Liver (tissue), 9 donors: ENCODE measurements around the gene IYD. TPM values are rescaled to one million over a fixed set of nuclear protein-coding genes. Genes with fewer than 3 reads are reported as not detected.

Experiments
- DNase-seq: peaks from one replicate; pipeline ENCODE4 v3.0.0-alpha.2; 2017; ENCODE audit warnings: low spot score
- H3K27ac ChIP-seq, 2 donors: one replicate each; pipeline ENCODE4 v1.7.0; 2013; ENCODE audit warnings: inconsistent platforms in 2 of 2, low read length in 2 of 2, control low read depth in 1 of 2, low read depth in 1 of 2, mild to moderate bottlenecking in 1 of 2
- H3K27me3 ChIP-seq, 4 donors: one replicate each; pipeline versions ENCODE4 v1.6.1 to v1.7.0; 2013; ENCODE audit warnings: low read length in 3 of 4, inconsistent platforms in 1 of 4, mild to moderate bottlenecking in 1 of 4, moderate library complexity in 1 of 4; ENCODE audit not compliant: control insufficient read depth in 4 of 4, insufficient read depth in 4 of 4
- H3K36me3 ChIP-seq, 4 donors: one replicate each; pipeline versions ENCODE4 v1.6.1 to v1.7.0; 2013; ENCODE audit warnings: low read length in 3 of 4, mild to moderate bottlenecking in 3 of 4, low read depth in 1 of 4, moderate library complexity in 1 of 4; ENCODE audit not compliant: control insufficient read depth in 4 of 4, insufficient read depth in 3 of 4
- H3K4me1 ChIP-seq, 4 donors: one replicate each; pipeline versions ENCODE4 v1.6.1 to v1.7.0; 2013; ENCODE audit warnings: low read length in 3 of 4, mild to moderate bottlenecking in 3 of 4, moderate library complexity in 1 of 4; ENCODE audit not compliant: control insufficient read depth in 4 of 4, insufficient read depth in 4 of 4
- H3K4me3 ChIP-seq, 3 donors: one replicate each; pipeline versions ENCODE4 v1.6.1 to v1.7.0; 2013; ENCODE audit warnings: low read length in 3 of 3, control low read depth in 1 of 3, low read depth in 1 of 3, mild to moderate bottlenecking in 1 of 3
- H3K9ac ChIP-seq, 2 donors: one replicate each; pipeline ENCODE4 v1.7.0; 2013; ENCODE audit warnings: low read length in 2 of 2, mild to moderate bottlenecking in 2 of 2, moderate library complexity in 2 of 2, control low read depth in 1 of 2, low read depth in 1 of 2
- H3K9me3 ChIP-seq, 4 donors: one replicate each; pipeline versions ENCODE4 v1.6.1 to v1.7.0; 2013; ENCODE audit warnings: low read length in 3 of 4; ENCODE audit not compliant: control insufficient read depth in 4 of 4
- ATF3 ChIP-seq: IDR thresholded peaks from 2 replicates; pipeline ENCODE4 v1.6.1; 2016; ENCODE audit warnings: antibody characterized with exemption
- CTCF ChIP-seq: fragments of 150-350 bp; IDR thresholded peaks from 2 replicates; pipeline ENCODE4 v1.5.1; 2017; ENCODE audit warnings: improper control_type of control experiment, low read depth, low read length; ENCODE audit not compliant: missing input control
- EGR1 ChIP-seq, 2 donors: IDR thresholded peaks; 2 replicates each; pipeline ENCODE4 v1.6.1; 2016 to 2018; ENCODE audit warnings: antibody characterized with exemption in 2 of 2, low read depth in 2 of 2
- FOXA1 ChIP-seq: IDR thresholded peaks from 2 replicates; pipeline ENCODE4 v1.6.1; 2016; ENCODE audit warnings: antibody characterized with exemption
- FOXA2 ChIP-seq: IDR thresholded peaks from 2 replicates; pipeline ENCODE4 v1.6.1; 2016; ENCODE audit warnings: antibody characterized with exemption
- GABPA ChIP-seq, 2 donors: IDR thresholded peaks in 1 of 2; conservative IDR thresholded peaks in 1 of 2; 2 replicates each; pipeline ENCODE4 v1.6.1; 2016; ENCODE audit warnings: antibody characterized with exemption in 2 of 2, mild to moderate bottlenecking in 1 of 2, moderate library complexity in 1 of 2
- HNF4A ChIP-seq, 2 donors: conservative IDR thresholded peaks; 2 replicates each; pipeline ENCODE4 v1.6.1; 2016; ENCODE audit warnings: antibody characterized with exemption in 2 of 2, mild to moderate bottlenecking in 2 of 2
- JUND ChIP-seq, 2 donors: IDR thresholded peaks; 2 replicates each; pipeline ENCODE4 v1.6.1; 2016; ENCODE audit warnings: antibody characterized with exemption in 2 of 2
- MAX ChIP-seq: IDR thresholded peaks from 2 replicates; pipeline ENCODE4 v1.6.1; 2016; ENCODE audit warnings: antibody characterized with exemption
- NR2F2 ChIP-seq: IDR thresholded peaks from 2 replicates; pipeline ENCODE4 v1.6.1; 2016; ENCODE audit warnings: antibody characterized with exemption
- RAD21 ChIP-seq, 2 donors: IDR thresholded peaks; 2 replicates each; pipeline ENCODE4 v1.6.1; 2016; ENCODE audit warnings: antibody characterized with exemption in 2 of 2, mild to moderate bottlenecking in 2 of 2
- REST ChIP-seq: IDR thresholded peaks from 2 replicates; pipeline ENCODE4 v1.6.1; 2016; ENCODE audit warnings: antibody characterized with exemption, mild to moderate bottlenecking
- SP1 ChIP-seq: IDR thresholded peaks from 2 replicates; pipeline ENCODE4 v1.6.1; 2018; ENCODE audit warnings: antibody characterized with exemption, mild to moderate bottlenecking
- TAF1 ChIP-seq: conservative IDR thresholded peaks from 2 replicates; pipeline ENCODE4 v1.6.1; 2016; ENCODE audit warnings: antibody characterized with exemption, mild to moderate bottlenecking
- YY1 ChIP-seq: IDR thresholded peaks from 2 replicates; pipeline ENCODE4 v1.6.1; 2016; ENCODE audit warnings: antibody characterized with exemption, mild to moderate bottlenecking
- ZBTB33 ChIP-seq: IDR thresholded peaks from 2 replicates; pipeline ENCODE4 v1.6.1; 2016; ENCODE audit warnings: antibody characterized with exemption
- whole genome bisulfite sequencing: extraction: QIAGEN DNeasy Blood & Tissue Kit; methylation state at CpG from one replicate; pipeline ENCODE4 v1.1.7; 2013; 5-methylcytosine and 5-hydroxymethylcytosine counted together
- polyA plus RNA-seq, 2 donors: library from polyadenylated mRNA; stranded (reverse) in 1 of 2; unstranded in 1 of 2; fragments of 200-250 nt in 1 of 2; fragments of >200 nt in 1 of 2; fragmentation: Nextera tagmentation in 1 of 2; extraction: Ambion mirVana in 1 of 2; gene quantifications; one replicate each; pipeline versions ENCODE4 v1.2.1 to v1.2.3, GENCODE V29; 2013 to 2015
- total RNA-seq, 2 donors: library from RNA; depleted of rRNA; stranded (reverse); fragments of >200 nt; gene quantifications; one replicate each; pipeline ENCODE4 v1.2.3, GENCODE V29; 2014
- donor health status: healthy.
- donor health status: healthy.
- donor health status: healthy.
- donor health status: healthy.
- donor health status: healthy.

Gene IYD
- total and polyA plus RNA-seq, 4 donors, result 1.6 to 6.2 (median 2.6) TPM

- no peak overlapping the region for H3K4me3 ChIP-seq
- no peak overlapping the region for H3K9ac ChIP-seq
- no peak overlapping the region for H3K27ac ChIP-seq
- H3K9me3 ChIP-seq, result no peaks in the 10 kb centered on the region
- H3K27me3 ChIP-seq, result no peaks in the 10 kb centered on the region
- no peak for DNase-seq
- WGBS, result 61% methylated on average over 4 of the region's 4 CpGs
- H3K4me1 ChIP-seq, result no peaks in the 10 kb centered on the region
- TF ChIP-seq FOXA1 (no peak), SP1 (no peak), EGR1 (IDR thresholded peaks at IDR 0.05; ENCODE audit: low read depth in 2 of 2) (no peak), TAF1 (no peak), HNF4A (conservative IDR thresholded peaks at IDR 0.05) (no peak), ATF3 (no peak), MAX (no peak), JUND (IDR thresholded peaks at IDR 0.05) (no peak), NR2F2 (no peak), FOXA2 (no peak), ZBTB33 (no peak)
- H3K36me3 ChIP-seq, result no peaks in the 10 kb centered on the region
Measured at GRCh38 chr6:150336299-150336698, 32.5 kb upstream of the IYD start.

GRCh38 chr6:150336708-150337107, 32.1 kb upstream of the IYD start:
- TF ChIP-seq CTCF (no peak), GABPA (IDR thresholded peaks at IDR 0.05 in 1 of 2, conservative IDR thresholded peaks at IDR 0.05 in 1 of 2) (no peak), NR2F2 (no peak), HNF4A (conservative IDR thresholded peaks at IDR 0.05) (no peak), MAX (no peak), YY1 (no peak), ATF3 (no peak), REST (no peak), RAD21 (IDR thresholded peaks at IDR 0.05) (no peak)
- Histone ChIP-seq H3K36me3 (no peaks in the 10 kb centered on the region), H3K27ac (no peak overlapping the region), H3K4me3 (no peak overlapping the region), H3K4me1 (no peaks in the 10 kb centered on the region), H3K27me3 (no peaks in the 10 kb centered on the region), H3K9me3 (no peaks in the 10 kb centered on the region), H3K9ac (no peak overlapping the region)
- WGBS, result 77% methylated on average over 2 of the region's 2 CpGs
- DNase-seq, result no peak
